ENCODE measurements around the gene RPL27. TPM values are rescaled to one million over a fixed set of nuclear protein-coding genes. Genes with fewer than 3 reads are reported as not detected.

RPL27 gene
- total and polyA plus RNA-seq, 3 donors from 2014 or later, result 457 to 1,036 (median 634) TPM

DNA sequence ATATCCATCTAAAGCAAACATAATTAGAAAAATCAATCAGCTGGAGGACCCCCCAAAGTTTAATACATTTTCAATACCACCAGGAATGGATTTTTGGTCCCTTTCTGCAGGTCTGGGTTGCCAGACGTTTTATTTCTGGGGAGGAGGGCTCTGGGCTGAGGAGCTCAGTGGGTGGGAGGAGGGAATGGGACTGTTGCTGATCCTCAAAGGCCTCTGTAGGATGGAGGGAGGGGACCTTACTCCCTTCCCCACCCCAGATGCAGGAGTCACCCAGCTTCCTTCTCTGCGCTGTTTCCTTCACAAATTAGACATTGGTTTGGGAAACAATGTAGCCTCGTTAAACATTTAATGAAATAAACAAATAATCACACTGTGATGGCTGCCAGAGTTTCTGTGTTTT, 33.4 kb downstream of the RPL27 start:
- Histone ChIP-seq H3K9me3 (no peaks in the 10 kb centered on the region), H3K27me3 (no peaks in the 10 kb centered on the region), H3K4me1 (peaks cover 8% of the 10 kb centered on the region), H3K27ac (no peak overlapping the region), H3K36me3 (ENCODE audit: low read depth, missing control alignments) (no peaks in the 10 kb centered on the region), H3K4me3 (no peak overlapping the region)
- TF ChIP-seq, protein P1, sequence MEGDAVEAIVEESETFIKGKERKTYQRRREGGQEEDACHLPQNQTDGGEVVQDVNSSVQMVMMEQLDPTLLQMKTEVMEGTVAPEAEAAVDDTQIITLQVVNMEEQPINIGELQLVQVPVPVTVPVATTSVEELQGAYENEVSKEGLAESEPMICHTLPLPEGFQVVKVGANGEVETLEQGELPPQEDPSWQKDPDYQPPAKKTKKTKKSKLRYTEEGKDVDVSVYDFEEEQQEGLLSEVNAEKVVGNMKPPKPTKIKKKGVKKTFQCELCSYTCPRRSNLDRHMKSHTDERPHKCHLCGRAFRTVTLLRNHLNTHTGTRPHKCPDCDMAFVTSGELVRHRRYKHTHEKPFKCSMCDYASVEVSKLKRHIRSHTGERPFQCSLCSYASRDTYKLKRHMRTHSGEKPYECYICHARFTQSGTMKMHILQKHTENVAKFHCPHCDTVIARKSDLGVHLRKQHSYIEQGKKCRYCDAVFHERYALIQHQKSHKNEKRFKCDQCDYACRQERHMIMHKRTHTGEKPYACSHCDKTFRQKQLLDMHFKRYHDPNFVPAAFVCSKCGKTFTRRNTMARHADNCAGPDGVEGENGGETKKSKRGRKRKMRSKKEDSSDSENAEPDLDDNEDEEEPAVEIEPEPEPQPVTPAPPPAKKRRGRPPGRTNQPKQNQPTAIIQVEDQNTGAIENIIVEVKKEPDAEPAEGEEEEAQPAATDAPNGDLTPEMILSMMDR (IDR thresholded peaks at IDR 0.05), result no peak
- no peak for TF ChIP-seq POLR2A (IDR thresholded peaks at IDR 0.05)
- WGBS, 2 donors, result 85 to 90% methylated on average over 2 to 3 of the region's 3 CpGs
- intact Hi-C loops (cut with DNase I; ENCODE audit: low total_unique reads), result no loop called here
- DNase-seq, result no peak

DNA sequence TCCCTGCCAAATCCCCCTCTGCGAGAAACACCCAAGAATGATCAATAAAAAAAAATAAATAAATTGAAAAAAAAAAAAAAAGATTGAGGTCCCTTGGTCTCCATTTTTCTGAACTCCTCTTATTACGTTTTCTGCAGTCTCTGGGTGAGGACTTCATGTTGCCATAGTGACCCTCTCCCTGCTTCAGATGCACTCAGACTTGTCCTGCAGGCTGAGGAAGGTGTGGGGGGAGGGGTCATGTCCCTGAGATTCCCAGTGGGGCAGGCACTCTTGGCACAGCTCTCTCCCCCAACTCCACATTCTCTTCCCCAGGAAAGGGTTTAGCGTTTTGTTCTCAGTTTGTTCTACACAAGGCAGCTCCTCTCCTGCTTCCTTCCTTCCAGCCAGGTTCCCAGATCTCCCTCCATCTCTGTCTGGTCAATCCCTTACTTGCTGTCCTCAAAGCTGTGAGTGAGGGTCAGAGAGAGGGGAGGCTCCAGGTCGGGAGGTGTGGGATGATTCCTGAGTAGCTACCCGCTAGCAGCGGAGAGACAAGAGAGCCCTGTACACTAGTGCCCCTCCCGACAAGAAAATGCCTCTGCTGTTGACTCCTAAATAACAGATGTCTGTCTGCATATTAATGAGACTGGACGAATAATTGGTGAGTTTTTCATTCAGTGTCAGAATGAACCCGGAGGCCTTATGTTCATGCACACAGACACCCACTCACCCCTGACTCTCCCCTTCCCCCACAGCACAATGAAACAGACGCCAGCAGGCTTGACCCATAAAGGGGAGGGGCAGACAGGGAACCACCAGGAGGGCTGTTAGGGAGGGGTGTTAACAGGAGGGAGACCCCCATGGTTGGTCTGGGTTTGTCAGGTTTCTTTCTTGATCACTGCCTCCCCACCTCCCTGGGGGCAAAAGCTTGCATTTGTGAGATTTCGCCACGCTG, 36.0 kb downstream of the RPL27 start:
- no peaks in the 10 kb centered on the region for H3K9me3 ChIP-seq
- no peaks in the 10 kb centered on the region for H3K36me3 ChIP-seq (ENCODE audit: low read depth, missing control alignments)
- no peak for TF ChIP-seq POLR2A (IDR thresholded peaks at IDR 0.05)
- TF ChIP-seq, protein P1 (IDR thresholded peaks at IDR 0.05), result no peak
- intact Hi-C loops (cut with DNase I; ENCODE audit: low total_unique reads), result no loop called here
- no peaks in the 10 kb centered on the region for H3K27me3 ChIP-seq
- H3K27ac ChIP-seq, result no peak overlapping the region
- H3K4me1 ChIP-seq, result peaks cover 8% of the 10 kb centered on the region
- no peak for DNase-seq
- 51 to 59% methylated on average over 12 of the region's 12 CpGs for WGBS, 2 donors
- H3K4me3 ChIP-seq, result no peak overlapping the region

- Histone ChIP-seq H3K9me3 (no peaks in the 10 kb centered on the region), H3K4me3 (no peak overlapping the region), H3K4me1 (peaks cover 8% of the 10 kb centered on the region), H3K36me3 (ENCODE audit: low read depth, missing control alignments) (no peaks in the 10 kb centered on the region), H3K27ac (no peak overlapping the region), H3K27me3 (no peaks in the 10 kb centered on the region)
- TF ChIP-seq, protein P1 (IDR thresholded peaks at IDR 0.05), result no peak
- no peak for TF ChIP-seq POLR2A (IDR thresholded peaks at IDR 0.05)
- intact Hi-C loops (cut with DNase I; ENCODE audit: low total_unique reads), result no loop called here
- 80 to 87% methylated on average over 3 of the region's 3 CpGs for WGBS, 2 donors
- DNase-seq, result no peak
Observed at GRCh38 chr17:43034894-43035293, 36.7 kb downstream of the RPL27 start.

GRCh38 chr17:43039646-43040045, 41.4 kb downstream of the RPL27 start:
- Histone ChIP-seq H3K4me1 (peaks cover under 1% of the 10 kb centered on the region), H3K36me3 (ENCODE audit: low read depth, missing control alignments) (no peaks in the 10 kb centered on the region), H3K27ac (no peak overlapping the region), H3K4me3 (no peak overlapping the region), H3K9me3 (no peaks in the 10 kb centered on the region), H3K27me3 (no peaks in the 10 kb centered on the region)
- TF ChIP-seq POLR2A (IDR thresholded peaks at IDR 0.05), result no peak
- TF ChIP-seq, protein P1 (IDR thresholded peaks at IDR 0.05), result no peak
- DNase-seq, result no peak
- 91 to 97% methylated on average over 2 of the region's 2 CpGs for WGBS, 2 donors
- intact Hi-C loops (cut with DNase I; ENCODE audit: low total_unique reads), result no loop called here
